HG03521 (cell line): Measurements from ENCODE around the gene FRMD4A.
"Not testable (repeated sequence)": the region's sequence is repeated elsewhere in the genome, so short reads cannot be mapped to it uniquely, and the experiment has no call there.

Source experiments
- ATAC-seq: cut with Tn5 transposase; IDR thresholded peaks from one replicate; pipeline ENCODE4 v1.9.1; 2021; ENCODE audit warnings: mild to moderate bottlenecking, moderate library complexity; ENCODE audit not compliant: unreplicated experiment

FRMD4A gene

DNA sequence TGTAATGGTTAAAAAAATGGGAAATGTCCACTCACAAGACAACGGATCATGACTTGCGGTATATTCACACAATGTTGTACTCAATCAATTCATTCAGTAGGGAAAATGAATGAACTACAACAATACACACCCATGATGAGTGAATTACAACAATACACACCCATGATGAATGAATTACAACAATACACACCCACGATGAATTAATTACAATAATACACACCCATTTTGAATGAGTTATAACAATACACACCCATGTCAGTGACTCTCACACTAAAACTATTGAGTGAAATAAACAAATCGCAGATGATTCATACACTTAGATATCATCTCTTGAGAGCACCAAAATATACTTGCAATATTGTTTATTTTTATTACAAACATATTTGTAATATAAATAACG, 174.6 kb downstream of the FRMD4A start:
- no peak for ATAC-seq

DNA sequence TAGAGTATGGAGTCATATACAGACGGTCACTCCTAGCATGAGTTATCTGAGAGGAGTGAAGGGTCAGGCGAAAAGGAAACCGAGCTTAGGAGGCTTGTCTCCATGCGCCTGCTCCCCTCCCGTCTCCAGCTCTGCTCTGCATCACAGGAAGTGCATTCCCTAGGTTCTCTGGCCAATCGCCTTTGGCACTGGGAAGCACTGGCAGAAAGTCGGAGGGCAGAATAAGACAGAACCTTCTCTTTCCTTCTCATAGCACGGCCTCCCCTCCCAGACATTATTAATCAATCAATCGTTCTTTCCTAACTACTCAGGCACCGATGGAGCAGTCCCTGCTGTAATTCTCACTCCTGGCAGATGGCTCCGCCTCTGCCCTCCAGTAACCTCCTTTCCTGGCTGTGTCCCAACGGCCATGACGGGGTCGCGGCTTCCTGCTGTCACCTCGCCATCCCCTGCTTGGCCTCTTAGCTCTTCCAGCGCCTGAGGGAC, 177.1 kb downstream of the FRMD4A start:
- ATAC-seq = no peak

DNA sequence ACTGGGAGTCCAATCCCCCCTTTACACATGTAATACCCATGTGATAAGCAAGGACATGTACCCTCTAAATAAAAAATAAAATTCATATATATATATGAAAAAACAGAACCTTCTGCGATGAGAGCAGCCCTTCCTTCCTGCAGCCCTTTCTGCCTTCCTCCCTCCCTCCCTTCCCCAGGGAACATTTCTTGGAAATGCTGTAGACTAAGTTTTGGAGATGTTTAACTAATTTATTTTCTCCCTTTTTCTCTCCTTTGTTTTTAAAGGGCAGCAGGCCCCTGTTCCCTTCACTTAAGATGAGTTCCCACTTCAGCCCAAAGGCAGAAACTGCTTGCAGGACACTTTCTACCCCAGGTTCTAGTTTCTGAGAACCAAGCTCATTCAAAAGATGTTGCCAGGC, 179.2 kb downstream of the FRMD4A start:
- ATAC-seq = no peak

DNA sequence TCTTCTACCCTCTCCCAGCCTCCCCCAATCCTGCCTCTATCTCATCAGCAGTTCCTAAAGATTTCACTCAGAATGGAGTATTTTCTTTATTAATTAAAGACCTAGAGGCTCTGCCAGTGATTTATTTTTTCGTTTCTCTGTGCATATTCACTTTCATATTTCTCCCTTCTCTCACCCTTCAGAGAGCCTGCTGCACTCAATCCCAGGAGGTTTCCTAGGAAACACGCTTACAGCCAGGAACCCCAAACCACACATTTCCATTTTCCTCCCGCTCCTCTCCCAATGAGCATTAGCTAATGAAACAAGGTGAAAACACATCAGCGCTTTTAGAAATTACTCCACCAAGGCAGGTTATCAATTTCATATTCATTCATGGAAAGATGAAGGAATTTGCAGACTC, 180.2 kb downstream of the FRMD4A start:
- no peak for ATAC-seq

DNA sequence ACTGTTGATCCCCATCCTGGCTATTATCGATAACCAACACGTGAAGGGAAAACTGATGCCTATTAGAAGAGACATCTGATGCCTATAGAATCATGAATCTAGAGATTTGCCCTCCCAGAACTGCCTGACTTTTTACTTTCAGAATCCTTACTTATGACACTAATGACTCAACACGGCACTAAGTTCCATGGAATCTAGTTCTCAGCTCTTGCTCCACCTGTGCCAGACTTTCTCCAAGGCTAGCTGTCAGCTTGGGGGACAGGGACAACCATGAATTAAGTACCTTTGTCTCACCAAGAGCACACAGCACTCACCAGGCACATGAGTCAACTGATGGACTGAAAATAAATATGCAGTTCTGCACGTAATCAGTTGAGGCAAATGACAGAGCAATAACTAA, 184.2 kb downstream of the FRMD4A start:
- no peak for ATAC-seq

DNA sequence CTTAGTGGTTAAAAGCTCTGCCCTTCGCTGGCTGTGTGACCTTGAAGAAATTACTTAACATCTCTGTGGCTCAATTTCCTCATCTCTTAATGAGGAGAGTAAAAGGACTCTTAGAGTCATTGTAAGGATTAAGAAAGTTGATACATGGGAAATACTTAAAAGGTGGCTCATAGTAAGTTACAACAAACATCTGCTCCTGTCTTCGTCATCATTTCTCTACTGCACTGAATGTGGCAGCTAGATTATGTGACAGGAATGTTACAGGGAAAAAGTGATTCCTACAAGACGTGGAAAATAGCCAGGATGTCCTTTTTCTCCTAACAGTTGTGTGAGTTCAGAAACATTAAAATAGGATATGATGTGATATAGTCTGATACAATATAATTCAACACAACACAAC, 184.7 kb downstream of the FRMD4A start:
- ATAC-seq = no peak

DNA sequence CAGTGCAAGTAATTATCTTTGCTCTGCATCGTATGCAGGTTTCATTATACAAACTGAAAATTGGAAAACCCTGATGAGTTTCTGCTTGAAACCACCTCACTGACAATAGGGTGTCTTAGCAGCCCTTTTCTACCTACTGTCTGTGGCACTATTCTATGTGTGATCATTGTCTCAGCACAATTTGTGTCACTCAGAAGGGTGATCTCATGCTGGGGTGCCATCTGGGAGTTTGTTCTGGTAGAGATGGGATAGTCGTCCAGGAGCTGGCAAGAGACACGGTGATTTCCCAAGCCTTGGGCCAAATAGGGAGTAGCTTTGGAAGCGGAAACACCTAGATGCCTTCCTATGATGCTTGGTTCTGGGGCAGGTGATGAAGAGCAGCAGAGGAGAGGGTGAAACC, 186.3 kb downstream of the FRMD4A start:
- no peak for ATAC-seq

DNA sequence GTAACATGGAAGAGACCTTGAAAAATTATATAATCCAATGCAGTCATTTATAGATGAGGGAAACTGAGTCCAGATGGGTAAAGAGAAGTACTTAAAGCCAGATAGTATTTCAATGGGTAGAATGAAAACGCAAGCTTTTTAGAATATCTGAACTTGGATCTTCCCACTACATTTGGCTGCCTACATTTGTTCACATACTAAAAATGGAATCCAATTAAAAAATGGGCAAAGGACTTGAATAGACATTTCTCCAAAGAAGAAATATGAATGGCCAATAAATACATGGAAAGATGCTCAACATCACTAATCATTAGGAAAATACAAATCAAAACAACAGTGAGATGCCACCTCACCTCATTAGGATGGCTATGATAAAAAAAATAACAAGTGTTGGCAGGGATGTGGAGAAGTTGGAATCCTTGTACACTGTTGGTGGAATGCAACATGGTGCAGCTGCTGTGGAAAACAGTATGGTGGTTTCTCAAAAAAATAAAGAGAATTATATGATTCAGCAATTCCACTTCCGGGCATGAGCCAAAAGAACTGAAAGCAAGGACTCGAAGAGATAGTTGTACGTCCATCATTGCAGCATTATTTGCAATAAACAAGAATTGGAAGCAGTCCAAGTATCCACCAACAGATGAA, 188.0 kb downstream of the FRMD4A start:
- no peak for ATAC-seq

DNA sequence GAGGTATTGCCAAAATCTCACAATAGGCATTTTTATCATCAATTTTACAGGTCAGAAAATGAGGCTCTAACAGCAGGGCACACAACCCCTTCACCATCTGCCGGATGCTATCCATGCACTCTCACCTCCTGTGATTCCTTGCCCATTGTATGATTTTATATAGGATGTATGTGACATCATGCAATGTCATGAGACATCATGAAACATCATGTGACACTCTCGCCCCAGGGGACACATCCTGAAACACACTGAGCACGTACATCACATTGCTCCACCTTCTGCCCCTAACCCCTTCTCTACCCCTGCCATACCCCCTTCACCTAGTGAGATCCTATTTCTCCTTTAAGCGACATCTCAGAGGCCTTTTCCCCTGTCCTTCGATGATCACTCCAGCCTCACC, 189.4 kb downstream of the FRMD4A start:
- no peak for ATAC-seq

DNA sequence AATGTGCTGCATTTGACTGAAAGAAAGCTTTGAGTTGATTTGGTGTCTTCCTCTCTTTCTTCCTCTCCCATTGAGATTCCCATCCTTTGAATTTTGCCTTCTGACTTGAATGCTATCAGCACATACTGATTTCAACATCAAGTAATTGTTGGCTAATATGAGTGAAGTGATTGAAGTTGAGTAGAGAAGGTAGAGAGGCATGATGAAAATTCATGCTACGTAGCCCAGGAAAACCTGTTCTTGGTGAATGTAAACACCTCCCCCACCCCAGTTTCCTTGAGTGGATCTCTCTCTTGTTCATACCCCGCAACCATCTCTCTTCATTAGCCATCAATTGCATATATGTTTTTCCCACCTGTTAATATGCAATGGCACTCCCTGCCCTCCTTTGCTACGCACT, 193.3 kb downstream of the FRMD4A start:
- no peak for ATAC-seq

DNA sequence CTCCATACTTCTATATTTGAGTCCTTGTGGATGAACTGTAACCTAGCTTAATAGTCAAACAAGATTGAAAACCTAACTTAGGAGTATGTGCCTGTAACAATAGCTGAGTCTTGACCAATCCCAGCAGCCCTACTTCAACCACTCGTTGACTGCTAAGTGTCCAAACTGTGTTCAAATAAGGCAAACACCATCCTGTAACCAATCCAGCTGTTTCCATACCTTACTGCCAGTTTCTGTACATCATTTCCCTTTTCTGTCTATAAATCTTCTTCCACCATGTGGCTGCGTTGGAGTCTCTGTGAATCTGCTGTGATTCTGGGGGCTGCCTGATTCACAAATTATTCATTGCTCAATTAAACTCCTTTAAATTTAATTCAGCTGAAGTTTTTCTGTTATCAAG, 195.5 kb downstream of the FRMD4A start:
- ATAC-seq = not testable (repeated sequence)

DNA sequence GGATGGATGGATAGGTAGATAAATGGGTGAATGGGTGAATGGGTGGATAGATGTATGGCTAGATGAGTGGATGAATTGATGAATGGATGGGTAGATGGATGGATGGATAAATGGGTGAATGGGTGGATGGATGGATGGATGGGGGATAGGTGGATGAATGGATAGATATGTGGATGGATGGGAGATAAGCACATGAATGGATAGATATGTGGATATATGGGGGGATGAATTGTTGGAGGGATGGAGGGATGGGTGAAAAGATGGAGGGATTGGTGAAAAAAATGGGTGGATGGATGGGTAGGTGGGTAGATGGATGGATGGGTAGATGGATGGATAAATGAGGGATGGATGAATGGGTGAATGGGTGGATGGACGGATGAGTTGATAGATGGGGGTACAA, 196.4 kb downstream of the FRMD4A start:
- no peak for ATAC-seq

DNA sequence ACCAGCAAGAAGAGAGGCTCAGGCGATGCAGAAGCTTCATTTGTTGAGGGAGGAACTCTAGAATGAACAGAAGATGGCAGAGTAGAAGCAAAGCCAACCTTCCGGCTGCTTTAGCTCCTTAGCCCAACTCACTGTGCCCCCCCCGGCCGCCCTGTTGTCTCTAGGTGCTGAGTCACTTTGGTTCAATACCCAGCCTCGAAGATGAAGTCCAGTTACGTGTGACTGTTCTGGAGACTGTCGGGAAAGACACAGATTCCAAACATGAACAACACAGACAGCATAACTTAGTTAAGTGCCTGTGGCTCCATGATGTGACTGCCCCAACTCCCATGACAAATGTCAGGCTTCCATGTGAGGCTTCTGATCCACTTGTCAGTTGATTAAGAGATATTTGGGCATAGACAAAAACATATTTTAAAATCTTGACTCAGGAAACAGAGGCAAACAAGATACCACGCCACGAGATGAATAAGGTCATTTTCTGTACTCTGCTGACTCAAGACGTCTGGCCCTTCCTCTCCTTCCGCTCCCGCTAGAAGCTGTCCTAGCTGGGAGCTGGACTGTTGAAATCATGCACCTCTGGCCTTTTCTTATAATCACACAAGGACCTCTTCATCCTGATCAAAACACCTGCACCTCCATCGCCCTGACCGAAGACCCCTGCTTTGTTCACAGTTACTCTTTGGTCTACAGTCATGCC, 199.3 kb downstream of the FRMD4A start:
- no peak for ATAC-seq

DNA sequence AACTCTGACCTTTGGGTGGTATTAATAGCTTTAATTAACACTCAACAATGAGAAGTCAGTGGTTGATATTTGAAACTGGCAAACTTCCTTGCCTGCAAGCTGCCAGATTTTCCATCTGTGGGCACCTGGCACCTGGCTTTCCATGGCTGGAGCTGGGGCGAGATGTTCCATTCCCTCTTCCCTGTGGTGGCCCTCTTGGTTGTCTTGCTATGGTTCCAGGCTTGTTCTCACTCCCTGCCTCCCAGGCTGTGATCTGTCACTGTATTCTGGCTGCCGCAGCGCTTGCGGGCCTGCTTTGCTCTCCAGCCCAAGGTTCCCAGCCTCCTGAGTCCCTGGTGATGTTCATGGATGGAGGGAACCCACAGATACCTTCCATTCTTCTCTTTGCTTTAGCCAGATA, 201.0 kb downstream of the FRMD4A start:
- no peak for ATAC-seq

DNA sequence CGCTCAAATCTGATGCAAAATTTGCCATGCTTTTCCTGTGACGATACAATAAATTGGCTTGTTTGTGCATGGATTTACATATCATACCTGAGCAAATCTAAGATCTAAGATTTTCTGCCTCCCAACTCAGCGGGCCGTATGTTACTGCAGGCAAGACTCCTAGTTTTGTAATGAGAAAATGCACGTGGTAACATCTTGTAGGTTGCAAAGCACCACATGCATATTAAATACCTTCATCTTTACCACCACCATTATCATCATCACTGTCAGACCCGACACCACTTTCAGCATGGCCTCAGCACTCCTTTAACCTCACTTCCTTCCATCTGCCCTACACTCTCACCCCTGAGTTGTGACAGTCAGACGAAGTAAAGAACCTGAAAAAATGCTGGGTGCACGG, 202.2 kb downstream of the FRMD4A start:
- ATAC-seq = no peak

DNA sequence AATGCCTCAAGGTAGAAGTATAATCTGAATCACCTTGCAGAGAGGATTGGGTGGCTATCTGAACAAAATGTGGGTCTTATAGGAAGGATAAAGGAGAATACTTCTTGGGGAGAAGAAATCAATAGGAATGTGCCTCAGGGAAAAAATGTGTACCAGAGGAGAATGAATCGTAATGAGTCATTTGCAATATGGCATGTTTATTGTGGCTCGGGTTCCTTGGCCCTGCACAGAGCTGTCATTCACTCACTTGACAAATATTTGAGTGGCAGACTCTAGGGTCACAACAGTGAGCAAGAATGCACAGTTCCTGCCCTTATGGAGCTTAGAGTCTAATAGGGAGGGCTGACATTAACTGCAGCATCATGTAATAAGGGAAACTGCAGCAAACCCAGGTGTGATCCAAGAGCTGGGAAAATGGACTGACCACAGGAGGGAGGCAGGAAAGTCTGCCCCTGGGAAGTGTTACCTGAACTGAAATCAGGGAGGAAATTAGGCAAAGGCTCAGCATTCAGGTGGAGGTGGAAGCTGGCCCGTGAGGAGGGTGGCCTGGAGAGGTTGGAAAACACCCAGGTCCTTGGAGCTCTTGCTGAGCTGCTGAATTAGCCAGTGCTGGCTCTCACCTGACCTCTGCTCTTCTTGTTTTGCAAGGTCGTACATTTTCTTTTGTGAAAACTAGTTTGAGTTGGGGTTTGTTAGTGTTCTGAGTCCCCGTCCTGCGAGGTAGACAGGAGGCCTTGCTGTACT, 203.9 kb downstream of the FRMD4A start:
- ATAC-seq = no peak

DNA sequence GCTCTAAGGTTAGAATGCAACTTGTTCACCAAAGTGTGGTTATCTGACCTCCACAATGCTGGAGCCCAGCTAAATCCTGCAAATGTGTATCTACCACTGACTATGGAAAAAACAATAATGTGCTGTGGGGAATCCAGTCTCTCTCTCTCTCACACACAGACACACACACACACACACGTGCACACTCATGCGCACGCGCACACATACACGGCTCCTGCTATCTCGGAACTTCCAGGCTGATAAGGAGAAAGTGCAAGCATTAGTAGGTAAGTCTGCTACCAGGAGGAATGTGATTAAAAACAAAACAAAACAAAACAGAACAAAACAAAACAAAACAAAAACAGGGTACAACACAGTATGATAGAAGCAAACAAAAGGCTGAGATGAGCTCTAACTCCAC, 205.2 kb downstream of the FRMD4A start:
- no peak for ATAC-seq

DNA sequence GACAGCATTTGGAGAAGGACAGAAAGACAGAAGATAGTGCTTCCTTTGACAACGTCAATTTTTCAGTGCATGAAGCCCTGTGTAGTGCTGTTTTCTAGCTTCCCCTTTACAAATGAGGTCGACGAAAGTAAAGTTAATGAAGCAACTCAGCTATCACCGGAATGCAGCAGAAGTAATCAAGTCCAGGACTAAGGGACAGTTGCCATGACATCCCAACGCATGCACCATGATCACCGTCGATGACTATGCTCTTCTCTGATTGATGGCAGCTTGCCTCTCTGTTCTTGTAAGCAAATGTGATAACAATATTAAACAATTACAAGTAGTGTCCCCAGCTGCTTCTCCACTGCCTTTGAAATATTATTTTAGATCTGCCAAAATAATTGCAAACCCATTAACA, 205.8 kb downstream of the FRMD4A start:
- ATAC-seq = no peak

DNA sequence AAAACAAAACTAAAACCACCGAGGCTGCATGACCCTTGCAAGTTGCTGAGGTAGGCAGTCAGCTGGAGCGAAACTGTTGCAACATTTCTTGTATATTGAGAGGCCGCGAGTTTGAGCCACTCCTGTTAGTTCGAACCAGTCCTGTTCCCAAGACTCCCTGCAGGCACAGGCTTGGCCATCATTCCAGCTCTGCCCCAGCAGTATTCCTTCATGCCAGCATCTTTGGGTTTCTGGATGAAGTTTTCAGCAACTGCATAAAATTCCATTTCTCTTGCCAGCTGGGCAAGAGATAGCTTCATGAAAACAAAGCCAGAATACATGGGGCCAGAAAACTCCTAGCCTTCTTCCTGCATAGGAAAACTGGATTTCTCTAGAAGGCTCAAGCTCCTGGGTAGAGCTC, 207.6 kb downstream of the FRMD4A start:
- ATAC-seq = no peak

DNA sequence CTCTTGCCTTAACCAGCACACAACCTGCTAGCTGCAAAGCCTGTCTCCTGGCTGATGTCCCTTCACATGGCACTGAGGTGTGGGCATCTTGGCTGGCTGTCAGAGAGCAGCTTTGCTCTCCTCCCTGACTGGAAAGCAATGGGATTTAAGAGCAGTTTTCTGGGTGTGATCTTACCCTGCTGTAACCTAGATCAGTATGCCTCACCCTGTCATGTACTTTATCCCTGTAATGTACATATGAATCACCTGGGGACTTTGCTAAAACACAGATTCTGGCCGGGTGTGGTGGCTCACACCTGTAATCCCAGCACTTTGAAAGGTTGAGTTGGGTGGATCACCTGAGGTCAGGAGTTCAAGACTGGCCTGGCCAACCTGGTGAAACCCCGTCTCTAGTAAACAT, 209.9 kb downstream of the FRMD4A start:
- no peak for ATAC-seq

DNA sequence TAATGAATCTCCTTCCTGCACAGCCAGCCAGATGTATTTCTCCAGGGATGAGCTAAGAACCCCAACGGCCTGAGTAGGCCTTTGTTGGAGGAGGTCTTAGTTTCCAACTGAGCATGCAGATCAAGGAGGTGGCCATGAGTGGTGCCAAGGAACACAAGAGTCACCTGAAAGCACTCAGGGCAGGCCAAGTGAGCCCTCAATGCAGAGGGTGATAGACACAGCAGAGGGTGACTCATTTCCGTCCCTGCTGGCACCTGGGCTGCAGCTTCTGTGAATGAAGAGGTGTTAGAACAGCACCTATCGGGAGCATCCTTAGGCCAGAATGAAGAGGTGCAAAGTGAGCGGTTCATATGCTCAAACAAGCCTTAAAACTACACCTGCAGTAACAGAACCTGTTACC, 211.8 kb downstream of the FRMD4A start:
- no peak for ATAC-seq

DNA sequence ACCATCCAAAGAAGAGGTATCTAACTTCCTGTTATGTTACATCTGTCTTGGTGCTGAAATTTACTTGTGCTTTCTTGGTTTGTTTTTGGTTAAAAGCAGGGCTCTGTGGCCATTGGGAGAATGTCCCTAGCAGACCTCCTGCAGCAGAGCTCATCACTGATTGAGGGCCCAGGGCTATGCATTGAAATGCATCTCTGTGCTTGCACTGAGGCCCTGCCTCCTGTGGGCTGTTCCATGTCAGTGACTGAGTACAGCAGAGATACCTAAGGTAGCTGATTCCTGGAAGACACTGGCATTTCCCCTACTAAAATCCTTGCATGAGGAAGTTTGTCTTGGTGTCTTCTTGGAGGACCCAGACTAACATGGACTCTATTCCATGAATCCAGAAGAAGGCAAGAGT, 213.9 kb downstream of the FRMD4A start:
- no peak for ATAC-seq
